ENCODE results near the gene PRKAR2B. TPM values are rescaled to one million over a fixed set of nuclear protein-coding genes. Genes with fewer than 3 reads are reported as not detected.
A peak's percentile ranks its signal among the peaks of the same experiment; 100 is the strongest.

PRKAR2B gene
- total and polyA plus RNA-seq, 10 donors = 8.3 to 74.4 (median 38.9) TPM

- intact Hi-C loops (cut with DNase I; ENCODE audit: low total_unique reads) = no loop called here
- Histone ChIP-seq H3K27ac (no peak overlapping the region), H3K9me3 (no peaks in the 10 kb centered on the region), H3K4me1 (peaks cover 0 to 14% (median 2%) of the 10 kb centered on the region in 6 donors), H3K4me3 (no peak overlapping the region), H3K27me3 (replicated peaks in 1 of 7) (no peaks in the 10 kb centered on the region), H3K36me3 (no peaks in the 10 kb centered on the region)
- 88 to 96% (median 92%) methylated on average over 7 of the region's 7 CpGs for WGBS, 5 donors
- TF ChIP-seq POLR2A (IDR thresholded peaks at IDR 0.05) = no peak
- TF ChIP-seq POLR2AphosphoS5 (IDR thresholded peaks at IDR 0.05) = no peak
- TF ChIP-seq CTCF (IDR thresholded peaks at IDR 0.05 in 8 of 11, conservative IDR thresholded peaks at IDR 0.05 in 3 of 11) = no peak
- no peak for DNase-seq
Observed at GRCh38 chr7:107115762-107116540, 71.4 kb downstream of the PRKAR2B start.

DNA sequence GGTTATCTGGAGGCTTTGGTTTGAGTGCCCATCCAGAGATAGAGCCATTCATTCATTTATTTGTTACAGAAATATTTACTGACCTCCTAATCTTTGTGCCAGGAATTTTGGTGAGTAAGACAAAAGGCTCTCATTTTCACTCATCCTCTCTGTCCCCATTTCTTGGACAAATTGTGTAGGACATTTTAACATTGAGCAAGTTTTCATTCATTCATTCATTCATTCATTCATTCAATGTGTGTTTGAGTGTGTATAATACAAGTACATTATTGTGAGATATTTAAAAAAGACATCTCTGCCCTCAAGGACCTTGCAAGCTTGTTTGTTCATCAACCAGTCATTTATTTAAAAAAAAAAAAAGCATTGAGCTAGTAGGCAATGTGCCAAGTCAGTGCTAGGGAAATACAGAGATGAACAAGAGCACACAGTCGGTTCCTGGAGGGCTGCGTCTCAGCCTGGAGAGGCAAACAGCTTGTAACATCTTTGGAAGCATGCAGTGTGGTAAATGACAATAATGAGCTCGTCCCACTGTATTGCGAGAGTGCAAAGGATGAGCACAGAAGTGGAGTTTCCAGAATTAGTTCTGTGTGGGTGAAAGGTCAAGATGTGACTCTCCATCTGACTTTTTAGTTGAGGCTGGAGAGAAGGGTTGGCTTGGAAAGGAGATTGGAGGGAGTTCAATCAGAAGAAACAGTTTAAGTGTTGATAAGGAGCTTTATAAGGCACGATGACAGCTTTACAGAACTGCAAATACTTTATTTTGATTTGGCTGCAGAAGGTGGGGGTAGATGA, 73.8 kb downstream of the PRKAR2B start:
- 46 to 77% (median 68%) methylated on average over 5 of the region's 5 CpGs for WGBS, 5 donors
- intact Hi-C loops (cut with DNase I; ENCODE audit: low total_unique reads) = no loop called here
- H3K9me3 ChIP-seq = no peaks in the 10 kb centered on the region
- H3K27ac ChIP-seq = no peak overlapping the region
- DNase-seq = no peak
- H3K36me3 ChIP-seq = no peaks in the 10 kb centered on the region
- no peak overlapping the region for H3K4me3 ChIP-seq
- no peaks in the 10 kb centered on the region for H3K27me3 ChIP-seq (replicated peaks in 1 of 7)
- peaks cover 0 to 14% (median 2%) of the 10 kb centered on the region in 6 donors for H3K4me1 ChIP-seq
- TF ChIP-seq POLR2AphosphoS5 (IDR thresholded peaks at IDR 0.05) (peak in 1 of 3 donors; percentile 12), POLR2A (IDR thresholded peaks at IDR 0.05) (no peak)

GRCh38 chr7:107119376-107120105, 75.0 kb downstream of the PRKAR2B start:
- Histone ChIP-seq H3K36me3 (no peaks in the 10 kb centered on the region), H3K27ac (no peak overlapping the region), H3K9me3 (no peaks in the 10 kb centered on the region), H3K4me1 (peaks cover 0 to 14% (median 2%) of the 10 kb centered on the region in 6 donors), H3K27me3 (replicated peaks in 1 of 7) (no peaks in the 10 kb centered on the region), H3K4me3 (no peak overlapping the region)
- DNase-seq = no peak
- intact Hi-C loops (cut with DNase I; ENCODE audit: low total_unique reads) = no loop called here
- 88 to 92% (median 91%) methylated on average over 6 of the region's 6 CpGs for WGBS, 5 donors
- TF ChIP-seq POLR2A (IDR thresholded peaks at IDR 0.05) (no peak), POLR2AphosphoS5 (IDR thresholded peaks at IDR 0.05) (no peak), CTCF (IDR thresholded peaks at IDR 0.05 in 8 of 11, conservative IDR thresholded peaks at IDR 0.05 in 3 of 11) (no peak)

- intact Hi-C loops (cut with DNase I; ENCODE audit: low total_unique reads) = no loop called here
- Histone ChIP-seq H3K27ac (peak overlapping the region in 1 of 8 donors; percentile 20), H3K4me1 (peaks cover 3 to 29% (median 16%) of the 10 kb centered on the region in 6 donors), H3K36me3 (no peaks in the 10 kb centered on the region), H3K4me3 (no peak overlapping the region), H3K27me3 (replicated peaks in 1 of 7) (no peaks in the 10 kb centered on the region), H3K9me3 (no peaks in the 10 kb centered on the region)
- TF ChIP-seq CTCF (IDR thresholded peaks at IDR 0.05 in 8 of 11, conservative IDR thresholded peaks at IDR 0.05 in 3 of 11) (no peak), POLR2AphosphoS5 (IDR thresholded peaks at IDR 0.05) (no peak), POLR2A (IDR thresholded peaks at IDR 0.05) (no peak)
- 37 to 57% (median 52%) methylated on average over 4 of the region's 4 CpGs for whole genome bisulfite sequencing, 5 donors
- no peak for DNase-seq
Observed at GRCh38 chr7:107122486-107122911, 78.0 kb downstream of the PRKAR2B start.

All from spleen (tissue), 11 donors.